Superior temporal gyrus (tissue), 1 donor: ENCODE measurements around the gene MS4A7.

Source experiments
- DNase-seq: peaks from one replicate; pipeline ENCODE4 v3.0.0-alpha.2; 2016; ENCODE audit errors: extremely low spot score

The MS4A7 gene

GRCh38 chr11:60370811-60371298 lies 7.5 kb upstream of the MS4A7 start:
- DNase-seq, result no peak

GRCh38 chr11:60371386-60371785 lies 6.9 kb upstream of the MS4A7 start:
- DNase-seq, result no peak

- DNase-seq, result no peak
Observed at GRCh38 chr11:60371854-60372253, 6.5 kb upstream of the MS4A7 start.

- DNase-seq, result no peak
Observed at GRCh38 chr11:60372767-60373166, 5.6 kb upstream of the MS4A7 start.

- DNase-seq, result no peak
Observed at GRCh38 chr11:60375316-60375715, 3.0 kb upstream of the MS4A7 start.

DNA sequence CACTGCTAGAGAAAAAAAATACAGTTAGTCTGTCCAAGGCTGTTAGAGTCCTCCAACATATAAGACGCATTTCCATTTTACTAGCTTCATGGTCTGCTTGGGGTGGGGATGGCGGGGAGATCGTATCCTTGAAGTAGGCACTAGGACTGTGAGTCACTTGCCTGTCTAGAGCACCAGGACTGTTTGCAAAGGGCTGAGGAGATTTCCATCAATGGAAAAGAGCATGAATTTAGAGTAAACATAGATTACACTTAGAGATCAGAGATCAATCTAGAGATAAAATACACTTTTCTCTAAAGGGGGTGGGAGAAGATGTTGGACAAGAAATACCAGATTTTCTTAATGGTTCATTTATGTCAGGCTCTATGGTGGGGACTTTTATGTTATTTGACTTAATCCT lies 1.7 kb upstream of the MS4A7 start:
- DNase-seq, result no peak

GRCh38 chr11:60377401-60378136 lies 763 bp upstream of the MS4A7 start:
- peak; percentile 31 for DNase-seq

- DNase-seq, result no peak
Observed at GRCh38 chr11:60389279-60389910, 11.1 kb downstream of the MS4A7 start.

GRCh38 chr11:60390419-60390818 lies 12.1 kb downstream of the MS4A7 start:
- no peak for DNase-seq

DNA sequence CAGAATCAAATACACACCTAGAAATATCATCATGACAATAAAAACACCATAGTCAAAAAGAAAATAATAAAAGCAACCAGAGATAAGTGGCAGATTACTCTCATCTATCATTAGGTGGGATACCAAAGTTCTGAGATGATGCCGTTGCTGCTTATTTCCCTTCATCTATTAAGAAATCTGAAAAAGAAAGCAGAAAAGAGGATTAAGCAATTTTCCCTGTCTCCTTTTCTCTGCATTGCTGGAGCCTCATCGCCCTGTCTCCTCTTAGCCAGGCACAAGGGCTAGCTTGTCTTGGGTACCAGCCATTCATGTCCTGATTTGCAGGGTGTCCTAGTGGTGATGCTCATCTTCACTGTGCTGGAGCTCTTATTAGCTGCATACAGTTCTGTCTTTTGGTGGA lies 14.0 kb downstream of the MS4A7 start:
- DNase-seq, result no peak

DNA sequence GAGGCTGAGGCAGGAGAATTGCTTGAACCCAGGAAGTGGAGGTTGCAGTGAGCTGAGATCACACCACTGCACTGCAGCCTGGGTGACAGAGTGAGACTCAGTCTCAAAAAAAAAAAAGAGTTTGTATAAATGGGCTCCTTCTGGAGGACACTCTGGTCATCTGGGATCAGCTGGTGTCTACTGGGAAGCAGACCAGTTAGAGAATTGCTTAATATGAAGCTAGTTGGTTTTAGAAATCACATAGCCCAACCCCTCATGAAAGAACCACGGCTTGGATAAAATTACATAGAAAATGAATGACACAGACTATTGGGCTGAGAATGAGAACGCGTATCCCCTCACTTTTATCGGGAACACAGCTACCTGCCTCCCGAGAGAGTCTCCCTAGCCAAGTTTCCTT lies 14.7 kb downstream of the MS4A7 start:
- no peak for DNase-seq

- no peak for DNase-seq
Observed at GRCh38 chr11:60394666-60395380, 16.5 kb downstream of the MS4A7 start.

DNA sequence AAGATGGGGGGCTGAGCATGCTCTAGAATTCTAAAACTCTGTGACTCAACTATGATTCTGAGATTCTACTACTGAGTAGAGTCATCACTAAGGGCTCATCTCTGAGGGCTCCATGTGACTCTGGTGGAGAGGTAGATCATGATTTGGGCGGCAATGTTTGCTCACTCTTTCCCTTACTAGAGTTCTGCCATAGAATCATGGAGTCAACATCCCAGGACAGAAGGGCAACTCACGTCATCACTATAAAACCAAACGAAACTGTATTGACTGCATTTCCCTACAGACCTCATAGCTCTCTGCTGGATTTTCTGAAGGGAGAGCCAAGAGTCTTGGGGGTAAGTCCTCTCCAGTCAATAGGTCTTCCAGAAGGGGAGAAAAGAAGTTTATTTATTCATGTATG lies 18.1 kb downstream of the MS4A7 start, which contains the start of gene MS4A14:
Gene MS4A14, plus strand, starts transcription at position 78 of the 400 bp plus-strand sequence. Its CDS starts 120 bp downstream, at position 198.
- DNase-seq, result no peak

DNA sequence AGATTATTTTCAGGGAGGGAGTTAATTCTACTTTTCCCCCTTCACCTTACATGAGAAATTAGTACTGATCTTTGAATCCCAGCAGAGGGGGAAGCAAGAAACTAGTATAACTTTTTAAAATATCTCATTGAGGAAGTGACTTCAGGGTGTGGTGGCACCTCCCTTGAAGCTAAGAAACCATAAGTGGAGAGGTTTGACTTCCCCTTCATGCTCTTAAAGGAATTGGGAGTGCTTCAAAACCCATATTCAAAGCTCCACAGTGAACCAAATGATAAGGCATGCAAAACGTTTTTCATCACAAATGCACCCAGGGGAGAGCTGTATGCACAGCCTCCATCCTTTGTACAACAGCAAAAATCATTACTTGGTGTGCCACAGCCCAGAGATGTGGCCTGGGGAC lies 18.5 kb downstream of the MS4A7 start:
- no peak for DNase-seq

GRCh38 chr11:60420015-60420414 lies 41.7 kb downstream of the MS4A7 start:
- DNase-seq, result no peak

DNA sequence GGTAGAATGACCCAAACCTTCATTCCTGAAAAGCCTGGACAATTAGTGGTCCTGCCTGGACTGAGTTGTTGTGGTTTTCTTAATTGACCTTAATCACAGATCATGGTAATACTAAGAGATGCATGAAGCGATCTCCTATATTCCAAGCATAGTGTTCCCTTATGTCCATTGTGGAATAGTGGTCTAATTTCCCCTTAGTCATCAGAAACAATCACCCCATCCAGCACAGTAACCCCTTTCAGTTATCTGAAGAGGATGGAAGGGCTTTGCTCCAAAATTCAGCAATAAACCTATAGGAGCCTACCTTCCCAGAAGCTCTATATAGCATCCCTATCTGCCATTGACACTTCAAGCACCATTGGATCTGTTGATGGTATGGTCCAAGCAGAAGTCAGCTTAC lies 44.3 kb downstream of the MS4A7 start:
- no peak for DNase-seq

DNA sequence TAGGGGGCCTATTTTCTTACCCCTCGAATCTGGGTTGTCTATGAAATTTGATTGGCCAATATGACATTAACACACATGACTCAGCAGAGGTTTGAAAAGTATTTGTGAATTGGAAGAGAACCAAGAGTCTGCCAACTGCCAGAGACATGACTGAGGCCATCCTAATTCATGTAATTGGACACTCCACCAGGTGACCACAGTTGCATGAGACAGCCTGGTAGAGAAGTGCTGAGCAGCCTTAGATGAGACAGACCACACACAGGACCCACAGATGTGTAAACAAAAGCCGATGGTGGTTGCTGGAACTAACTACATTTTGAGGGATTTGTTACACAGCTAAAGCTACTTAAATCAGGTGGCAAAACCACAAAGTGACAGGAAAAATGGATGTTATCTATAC lies 50.2 kb downstream of the MS4A7 start:
- no peak for DNase-seq

- no peak for DNase-seq
Observed at GRCh38 chr11:60429272-60429671, 50.9 kb downstream of the MS4A7 start, which contains the start of gene MS4A5. MS4A5 (plus strand) TSS chr11:60429572; CDS start chr11:60429675, 103 bp downstream.

- no peak for DNase-seq
Observed at GRCh38 chr11:60431251-60431650, 52.9 kb downstream of the MS4A7 start.

DNA sequence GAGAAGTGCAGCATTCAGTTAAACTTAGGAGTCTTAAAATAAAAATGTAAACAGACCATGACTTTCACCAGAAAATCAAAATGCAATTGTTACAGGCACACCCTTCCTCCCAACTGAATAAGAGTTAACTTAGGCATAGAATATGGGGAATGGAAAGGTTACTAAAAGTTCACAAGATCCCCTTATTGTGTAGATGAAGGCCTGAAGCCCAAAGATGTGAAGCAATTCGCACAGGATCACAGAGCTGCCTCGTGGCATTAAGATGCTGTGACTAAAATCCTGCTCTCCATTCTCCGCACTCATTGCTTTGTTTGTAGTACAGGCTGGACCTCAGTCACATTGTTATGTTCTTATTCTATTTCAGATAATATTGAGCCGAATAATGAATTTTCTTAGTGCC lies 55.1 kb downstream of the MS4A7 start:
- DNase-seq, result no peak
